ENCODE data around the gene ABR.

DNA sequence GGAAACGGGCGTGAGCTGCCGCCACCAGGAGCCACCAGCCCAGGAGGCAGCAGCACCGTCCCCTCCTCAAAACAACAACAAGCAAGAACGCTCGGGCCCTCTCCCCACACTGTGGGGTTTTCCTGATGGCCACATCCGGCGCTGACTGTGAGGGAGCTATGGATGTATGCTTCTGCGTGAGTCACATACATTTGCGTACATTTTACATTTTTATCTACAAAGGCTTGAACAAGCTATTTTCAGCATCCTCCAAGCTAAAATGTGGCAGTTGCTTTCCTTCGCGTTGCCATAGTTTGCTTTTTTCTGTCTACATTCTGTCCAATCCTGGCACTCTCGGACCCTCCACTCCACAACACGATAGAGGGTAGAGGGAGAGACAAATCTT, 2.0 kb upstream of the ABR start:
- TF ChIP-seq EP300 (conservative IDR thresholded peaks at IDR 0.05; ENCODE audit: poor library complexity, severe bottlenecking) (no peak), EZH2 (IDR thresholded peaks at IDR 0.05; ENCODE audit: borderline replicate concordance, insufficient read depth, low read length, poor library complexity, severe bottlenecking) (no peak)
- TF ChIP-seq, protein P1, sequence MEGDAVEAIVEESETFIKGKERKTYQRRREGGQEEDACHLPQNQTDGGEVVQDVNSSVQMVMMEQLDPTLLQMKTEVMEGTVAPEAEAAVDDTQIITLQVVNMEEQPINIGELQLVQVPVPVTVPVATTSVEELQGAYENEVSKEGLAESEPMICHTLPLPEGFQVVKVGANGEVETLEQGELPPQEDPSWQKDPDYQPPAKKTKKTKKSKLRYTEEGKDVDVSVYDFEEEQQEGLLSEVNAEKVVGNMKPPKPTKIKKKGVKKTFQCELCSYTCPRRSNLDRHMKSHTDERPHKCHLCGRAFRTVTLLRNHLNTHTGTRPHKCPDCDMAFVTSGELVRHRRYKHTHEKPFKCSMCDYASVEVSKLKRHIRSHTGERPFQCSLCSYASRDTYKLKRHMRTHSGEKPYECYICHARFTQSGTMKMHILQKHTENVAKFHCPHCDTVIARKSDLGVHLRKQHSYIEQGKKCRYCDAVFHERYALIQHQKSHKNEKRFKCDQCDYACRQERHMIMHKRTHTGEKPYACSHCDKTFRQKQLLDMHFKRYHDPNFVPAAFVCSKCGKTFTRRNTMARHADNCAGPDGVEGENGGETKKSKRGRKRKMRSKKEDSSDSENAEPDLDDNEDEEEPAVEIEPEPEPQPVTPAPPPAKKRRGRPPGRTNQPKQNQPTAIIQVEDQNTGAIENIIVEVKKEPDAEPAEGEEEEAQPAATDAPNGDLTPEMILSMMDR (IDR thresholded peaks at IDR 0.05; ENCODE audit: poor library complexity, severe bottlenecking), result no peak
